Islet precursor cell (in vitro differentiated cells): ENCODE results near the gene PATJ.
"Not testable (repeated sequence)": the region's sequence is repeated elsewhere in the genome, so short reads cannot be mapped to it uniquely, and the experiment has no call there.

Source experiments
- DNase-seq: peaks from one replicate; pipeline ENCODE4 v3.0.0-alpha.2; 2018

The PATJ gene

DNA sequence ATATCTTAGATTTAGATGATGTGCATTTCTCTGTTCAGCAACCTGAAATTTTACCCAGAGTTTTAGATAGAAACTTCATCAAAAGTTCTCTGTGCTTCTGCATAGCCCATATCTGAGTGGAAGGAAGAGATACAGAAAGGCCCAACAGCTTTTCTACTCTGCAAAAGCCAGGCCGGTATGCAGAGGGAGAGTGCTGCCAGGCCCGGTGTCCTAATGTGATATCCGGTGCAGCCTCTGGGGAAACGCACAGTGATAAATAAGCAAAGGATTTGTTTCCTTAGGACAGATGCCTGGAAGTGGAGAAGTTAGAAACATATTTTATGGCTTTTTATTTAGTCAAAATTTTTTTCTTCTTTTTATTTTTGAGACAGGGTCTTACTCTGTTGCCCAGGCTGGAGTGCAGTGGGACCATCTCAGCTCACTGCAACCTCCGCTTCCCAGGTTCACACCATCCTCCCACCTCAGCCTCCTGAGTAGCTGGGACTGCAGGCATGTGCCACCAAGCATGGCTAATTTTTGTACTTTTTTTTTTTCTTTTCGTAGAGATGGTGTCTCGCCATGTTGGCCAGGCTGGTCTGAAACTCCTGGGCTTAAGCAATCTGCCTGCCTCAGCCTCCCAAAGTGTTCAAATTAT lies 145.8 kb downstream of the PATJ start:
- DNase-seq, result no peak

GRCh38 chr1:61888808-61889207 lies 146.5 kb downstream of the PATJ start:
- DNase-seq, result no peak

- DNase-seq, result not testable (repeated sequence)
Measured at GRCh38 chr1:61890435-61890834, 148.2 kb downstream of the PATJ start.

DNA sequence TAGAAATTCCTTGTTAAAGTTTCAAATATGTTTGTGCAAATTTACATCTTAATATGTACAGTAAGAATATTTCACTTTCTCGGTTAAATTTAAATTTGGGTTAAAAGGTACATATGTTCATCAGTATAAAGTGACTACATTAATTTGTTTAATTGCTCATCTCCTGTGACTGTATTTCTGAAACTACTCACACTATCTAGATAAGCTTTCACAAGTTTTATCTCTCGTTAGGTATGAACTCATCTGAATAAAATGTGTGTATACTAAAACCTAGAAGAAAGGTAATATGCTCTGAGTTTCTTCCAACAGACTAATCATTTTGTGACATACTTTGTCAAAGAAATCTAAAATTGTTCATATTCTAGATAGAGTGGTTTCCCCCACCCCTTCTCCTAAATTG lies 150.7 kb downstream of the PATJ start:
- DNase-seq, result no peak

GRCh38 chr1:61894296-61894695 lies 152.0 kb downstream of the PATJ start:
- not testable (repeated sequence) for DNase-seq

GRCh38 chr1:61895175-61895574 lies 152.9 kb downstream of the PATJ start:
- no peak for DNase-seq

DNA sequence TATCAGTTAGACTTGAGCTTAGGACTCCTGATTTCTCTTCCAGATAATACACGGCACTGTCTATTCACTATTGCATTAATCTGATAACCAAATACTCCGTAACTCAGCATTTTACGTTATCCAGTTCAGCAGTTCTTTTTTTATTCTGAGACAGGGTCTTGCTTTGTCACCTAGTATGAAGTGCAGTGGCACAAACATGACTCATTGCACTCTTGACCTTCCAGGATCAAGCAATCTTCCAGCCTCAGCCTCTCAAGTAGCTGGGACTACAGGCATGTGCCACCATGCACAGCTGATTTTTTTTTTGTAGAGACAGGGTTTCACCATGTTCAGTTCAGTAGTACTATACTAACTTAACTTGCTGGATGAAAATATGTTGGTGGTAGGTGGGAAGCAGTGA lies 156.4 kb downstream of the PATJ start:
- no peak for DNase-seq

DNA sequence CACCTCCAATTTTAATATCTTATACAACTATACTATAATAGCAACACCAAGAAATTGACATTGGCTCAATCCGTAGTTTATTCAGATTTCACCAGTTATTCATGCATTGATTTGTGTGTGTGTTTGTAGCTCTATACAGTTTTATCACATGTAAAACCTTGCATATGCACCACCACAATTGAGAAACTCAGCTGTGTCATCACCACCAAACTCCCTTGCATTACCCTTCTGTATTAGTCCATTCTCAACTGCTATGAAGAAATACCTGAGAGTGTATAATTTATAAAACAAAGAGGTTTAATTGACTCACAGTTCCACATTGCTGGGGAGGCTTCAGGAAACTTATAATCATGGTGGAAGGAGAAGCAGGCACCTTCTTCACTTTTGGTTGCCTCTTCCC lies 162.1 kb downstream of the PATJ start:
- DNase-seq, result no peak

GRCh38 chr1:61907102-61907501 lies 164.8 kb downstream of the PATJ start:
- DNase-seq, result no peak

GRCh38 chr1:61910035-61910434 lies 167.8 kb downstream of the PATJ start:
- no peak for DNase-seq

DNA sequence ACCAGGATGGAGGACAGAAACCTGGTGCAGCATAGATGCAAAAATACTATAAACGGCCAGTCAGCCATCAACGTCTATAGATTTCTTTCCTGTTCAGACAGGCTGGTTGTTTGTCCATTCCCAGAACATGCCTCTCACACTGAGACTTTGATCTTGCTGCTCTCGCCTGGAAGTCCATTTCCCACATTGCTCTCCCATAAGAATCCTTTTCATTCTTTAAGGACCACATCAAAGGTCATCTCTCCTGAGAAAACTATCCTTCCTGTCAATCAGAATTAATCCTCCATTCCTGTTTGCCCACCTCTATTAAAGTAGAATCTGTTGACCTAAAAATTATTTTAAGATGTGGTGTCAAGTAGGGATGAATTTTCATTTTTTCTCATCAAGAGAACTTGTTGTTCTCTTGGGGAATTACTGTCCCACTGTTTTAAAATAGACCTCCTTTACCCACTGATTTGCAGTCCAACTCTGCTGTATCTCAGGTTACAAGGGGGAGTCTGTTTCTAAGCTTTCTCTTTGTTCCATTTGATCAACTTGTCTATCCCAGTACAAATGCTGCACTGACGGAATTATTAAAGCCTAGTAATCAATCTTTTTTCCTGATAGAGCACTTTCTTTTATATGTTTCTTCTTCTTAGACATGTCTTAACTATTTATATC lies 172.7 kb downstream of the PATJ start:
- DNase-seq, result peak; percentile 86

DNA sequence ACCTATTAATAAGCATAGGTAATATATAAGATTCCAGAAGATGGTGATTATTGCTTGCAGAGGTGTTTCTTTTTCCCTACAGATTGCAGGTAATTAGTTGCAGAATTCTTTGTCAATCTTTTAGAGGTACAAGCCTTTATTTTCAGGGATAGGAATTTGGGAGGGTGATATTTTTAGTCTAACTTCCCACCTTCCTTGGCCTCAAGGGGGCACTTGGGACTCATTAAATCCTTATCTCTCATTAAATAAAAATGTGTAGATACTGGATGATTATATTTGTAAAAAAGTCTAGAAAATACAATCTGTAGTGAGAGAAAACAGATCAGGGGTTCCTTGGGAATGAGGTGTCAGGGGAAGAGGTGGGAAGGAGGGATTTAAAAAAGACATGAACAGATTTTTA lies 179.2 kb downstream of the PATJ start:
- no peak for DNase-seq

DNA sequence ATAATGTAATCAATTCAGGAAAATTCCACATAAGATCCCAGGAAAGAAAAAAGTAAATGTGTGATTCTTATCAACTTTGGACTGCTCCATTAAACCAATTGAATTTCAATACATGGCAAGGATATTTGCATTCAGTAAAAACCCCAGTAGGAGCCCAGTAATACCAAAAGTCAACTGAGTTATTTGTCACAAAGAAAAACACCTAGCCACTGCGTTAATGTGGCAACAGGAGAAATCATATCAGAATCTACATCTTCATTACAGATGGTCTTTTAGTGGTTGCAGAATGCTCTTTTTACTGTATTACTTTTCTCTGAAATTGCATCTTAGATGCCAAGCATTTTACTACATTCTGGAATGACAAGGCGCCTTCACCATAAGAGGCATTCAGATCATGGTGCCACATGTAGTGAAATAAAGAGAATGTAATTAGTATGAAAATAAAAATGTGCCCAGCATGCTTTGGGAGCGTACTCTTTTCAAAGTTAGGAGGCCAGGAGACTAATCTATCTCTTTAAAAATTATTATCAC lies 180.7 kb downstream of the PATJ start:
- DNase-seq, result no peak

- no peak for DNase-seq
Measured at GRCh38 chr1:61925591-61926298, 183.5 kb downstream of the PATJ start.

GRCh38 chr1:61926597-61926996 lies 184.3 kb downstream of the PATJ start:
- DNase-seq, result no peak

GRCh38 chr1:61930116-61930645 lies 187.9 kb downstream of the PATJ start:
- DNase-seq, result no peak

- DNase-seq, result no peak
Measured at GRCh38 chr1:61931587-61932279, 189.5 kb downstream of the PATJ start.

- no peak for DNase-seq
Measured at GRCh38 chr1:61935516-61935915, 193.2 kb downstream of the PATJ start.

GRCh38 chr1:61936839-61937238 lies 194.6 kb downstream of the PATJ start:
- DNase-seq, result no peak

GRCh38 chr1:61941794-61942193 lies 199.5 kb downstream of the PATJ start:
- DNase-seq, result no peak

DNA sequence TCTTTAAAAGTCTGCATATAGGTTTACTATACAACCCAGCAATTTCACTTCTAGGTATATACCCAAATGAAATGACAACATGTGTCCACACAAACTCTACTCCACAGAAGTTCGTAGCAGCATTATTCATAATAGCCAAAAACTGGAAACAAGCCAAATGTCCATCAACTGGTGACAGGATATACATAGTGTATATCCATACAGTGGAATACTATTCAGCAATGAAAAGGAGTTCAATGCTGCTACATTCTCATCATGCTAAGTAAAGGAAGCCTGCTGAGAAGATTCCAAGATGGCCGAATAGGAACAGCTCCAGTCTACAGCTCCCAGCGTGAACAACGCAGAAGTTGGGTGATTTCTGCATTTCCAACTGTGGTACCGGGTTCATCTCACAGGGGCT lies 200.6 kb downstream of the PATJ start:
- DNase-seq, result no peak

DNA sequence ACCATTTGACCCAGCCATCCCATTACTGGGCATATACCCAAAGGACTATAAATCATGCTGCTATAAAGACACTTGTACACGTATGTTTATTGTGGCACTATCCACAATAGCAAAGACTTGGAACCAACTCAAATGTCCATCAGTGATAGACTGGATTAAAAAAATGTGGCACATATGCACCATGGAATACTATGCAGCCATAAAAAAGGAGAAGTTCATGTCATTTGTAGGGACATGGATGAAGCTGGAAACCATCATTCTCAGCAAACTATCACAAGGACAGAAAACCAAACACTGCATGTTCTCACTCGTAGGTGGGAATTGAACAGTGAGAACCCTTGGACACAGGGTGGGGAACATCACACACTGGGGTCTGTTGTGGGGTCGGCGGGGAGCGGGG lies 206.4 kb downstream of the PATJ start:
- DNase-seq, result not testable (repeated sequence)

- no peak for DNase-seq
Measured at GRCh38 chr1:61950418-61950817, 208.1 kb downstream of the PATJ start.
